Neutrophil (primary cell): Measurements from ENCODE around the gene GSTM4.

Experiments
- H3K27ac ChIP-seq: fragments of 200-600 bp; sonication (generic); 2 replicates; pipeline ENCODE4 v1.5.1; 2016; ENCODE audit warnings: mild to moderate bottlenecking, moderate library complexity
- H3K27me3 ChIP-seq: fragments of 200-600 bp; sonication (generic); 2 replicates; pipeline ENCODE4 v1.6.0; 2016; ENCODE audit warnings: mild to moderate bottlenecking
- H3K36me3 ChIP-seq: fragments of 200-600 bp; sonication (generic); 2 replicates; pipeline ENCODE4 v1.5.1; 2017
- H3K4me1 ChIP-seq, 2 experiments: fragments of 200-600 bp in 1 of 2; sonication (generic) in 1 of 2; 1 replicate in 1 of 2; 2 replicates in 1 of 2; pipeline versions ENCODE4 v1.5.1 to v1.6.1; 2013 to 2016; ENCODE audit warnings: low read depth in 1 of 2, low read length in 1 of 2, mild to moderate bottlenecking in 1 of 2, moderate library complexity in 1 of 2; ENCODE audit not compliant: control insufficient read depth in 1 of 2, insufficient read depth in 1 of 2
- H3K4me3 ChIP-seq, 2 experiments: fragments of 200-600 bp in 1 of 2; sonication (generic) in 1 of 2; 1 replicate in 1 of 2; 2 replicates in 1 of 2; pipeline ENCODE4 v1.5.1; 2013 to 2016; ENCODE audit warnings: low read depth in 1 of 2, low read length in 1 of 2, mild to moderate bottlenecking in 1 of 2, moderate library complexity in 1 of 2
- H3K9me3 ChIP-seq: fragments of 200-600 bp; sonication (generic); 2 replicates; pipeline ENCODE4 v1.5.1; 2016
- CTCF ChIP-seq: fragments of 200-600 bp; sonication (generic); IDR thresholded peaks from 2 replicates; pipeline ENCODE4 v1.5.1; 2016; ENCODE audit warnings: antibody characterized with exemption

Gene GSTM4

DNA sequence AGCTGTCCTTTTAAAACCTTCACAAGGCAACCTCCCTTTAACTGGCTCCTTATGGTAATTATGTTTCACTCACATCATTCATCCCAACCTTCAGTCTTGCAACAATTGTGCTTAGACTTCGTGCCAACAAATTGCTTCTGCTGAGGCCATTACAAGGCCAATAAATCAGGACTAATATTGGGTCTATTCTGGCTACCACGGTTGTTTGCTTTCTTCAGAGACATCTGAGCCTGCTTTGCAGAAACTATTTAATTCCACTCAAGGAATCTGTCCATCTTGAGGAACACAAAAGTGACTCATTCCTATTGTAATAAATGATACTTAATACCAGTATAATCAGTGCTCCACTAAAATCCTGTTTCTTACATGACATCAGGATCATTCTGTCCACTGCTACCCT, 2.6 kb upstream of the GSTM4 start:
- no peak for TF ChIP-seq CTCF
- no peak overlapping the region for H3K4me3 ChIP-seq
- H3K27ac ChIP-seq: no peak overlapping the region
- no peaks in the 10 kb centered on the region for H3K9me3 ChIP-seq
- H3K36me3 ChIP-seq: no peaks in the 10 kb centered on the region
- H3K27me3 ChIP-seq: peaks cover 35% of the 10 kb centered on the region
- H3K4me1 ChIP-seq: peaks cover 6 to 12% of the 10 kb centered on the region in 2 experiments

- no peak for TF ChIP-seq CTCF
- Histone ChIP-seq H3K4me1 (peaks cover 6 to 12% of the 10 kb centered on the region in 2 experiments), H3K27ac (no peak overlapping the region), H3K36me3 (no peaks in the 10 kb centered on the region), H3K27me3 (peaks cover 35% of the 10 kb centered on the region), H3K9me3 (no peaks in the 10 kb centered on the region), H3K4me3 (no peak overlapping the region)
These were observed 1.4 kb upstream of the GSTM4 start for GRCh38 chr1:109654519-109654918.

DNA sequence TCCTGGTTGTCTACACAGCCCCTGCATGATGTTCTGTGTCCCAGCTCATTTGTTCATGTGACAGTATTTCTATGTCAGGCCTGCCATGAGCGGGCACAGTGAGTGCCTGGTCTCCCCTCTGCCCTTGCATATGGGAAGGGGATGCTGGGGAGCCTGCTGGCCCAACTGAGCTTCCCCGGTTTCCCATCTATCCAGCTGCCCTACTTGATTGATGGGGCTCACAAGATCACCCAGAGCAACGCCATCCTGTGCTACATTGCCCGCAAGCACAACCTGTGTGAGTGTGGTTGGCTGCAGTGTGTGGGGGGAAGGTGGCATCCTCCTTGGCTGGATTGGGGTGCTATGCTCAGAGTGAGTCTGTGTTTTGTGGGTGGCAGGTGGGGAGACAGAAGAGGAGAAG, 1.5 kb downstream of the GSTM4 start:
- H3K9me3 ChIP-seq: no peaks in the 10 kb centered on the region
- H3K4me3 ChIP-seq: no peak overlapping the region
- H3K27me3 ChIP-seq: peaks cover 21% of the 10 kb centered on the region
- no peaks in the 10 kb centered on the region for H3K36me3 ChIP-seq
- no peak for TF ChIP-seq CTCF
- H3K27ac ChIP-seq: no peak overlapping the region
- H3K4me1 ChIP-seq: peaks cover 6 to 12% of the 10 kb centered on the region in 2 experiments

- no peak overlapping the region for H3K4me3 ChIP-seq
These were observed 2.1 kb downstream of the GSTM4 start for GRCh38 chr1:109657970-109658369.

DNA sequence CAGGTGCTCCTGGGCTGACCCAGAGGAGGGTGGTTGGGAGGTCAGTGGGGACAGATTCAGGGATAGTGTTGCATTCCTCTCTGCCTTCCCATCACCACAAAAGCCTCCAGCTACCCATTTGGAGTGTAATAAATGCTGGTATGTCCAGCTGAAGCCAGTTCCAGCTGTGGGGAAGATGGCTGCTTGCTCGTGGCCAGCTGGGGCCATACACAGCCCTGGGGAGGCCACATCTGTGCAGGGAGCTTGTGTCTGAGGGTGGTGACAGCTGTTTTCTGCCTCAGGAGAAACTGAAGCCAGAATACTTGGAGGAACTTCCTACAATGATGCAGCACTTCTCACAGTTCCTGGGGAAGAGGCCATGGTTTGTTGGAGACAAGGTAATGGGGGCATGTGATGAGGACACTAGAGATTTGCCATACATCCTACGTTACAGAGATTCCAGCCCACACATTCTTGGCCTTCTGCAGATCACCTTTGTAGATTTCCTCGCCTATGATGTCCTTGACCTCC, 2.7 kb downstream of the GSTM4 start:
- Histone ChIP-seq H3K9me3 (no peaks in the 10 kb centered on the region), H3K4me1 (peaks cover 6 to 12% of the 10 kb centered on the region in 2 experiments), H3K36me3 (no peaks in the 10 kb centered on the region), H3K27me3 (peaks cover 14% of the 10 kb centered on the region), H3K27ac (no peak overlapping the region), H3K4me3 (no peak overlapping the region)
- no peak for TF ChIP-seq CTCF

More at GRCh38 chr1:109657970-109658369, 2.1 kb downstream of the GSTM4 start:
- H3K36me3 ChIP-seq: no peaks in the 10 kb centered on the region
- H3K4me1 ChIP-seq: peaks cover 6 to 12% of the 10 kb centered on the region in 2 experiments
- no peaks in the 10 kb centered on the region for H3K9me3 ChIP-seq
- no peak overlapping the region for H3K27ac ChIP-seq
- H3K27me3 ChIP-seq: peaks cover 19% of the 10 kb centered on the region
- TF ChIP-seq CTCF: no peak

DNA sequence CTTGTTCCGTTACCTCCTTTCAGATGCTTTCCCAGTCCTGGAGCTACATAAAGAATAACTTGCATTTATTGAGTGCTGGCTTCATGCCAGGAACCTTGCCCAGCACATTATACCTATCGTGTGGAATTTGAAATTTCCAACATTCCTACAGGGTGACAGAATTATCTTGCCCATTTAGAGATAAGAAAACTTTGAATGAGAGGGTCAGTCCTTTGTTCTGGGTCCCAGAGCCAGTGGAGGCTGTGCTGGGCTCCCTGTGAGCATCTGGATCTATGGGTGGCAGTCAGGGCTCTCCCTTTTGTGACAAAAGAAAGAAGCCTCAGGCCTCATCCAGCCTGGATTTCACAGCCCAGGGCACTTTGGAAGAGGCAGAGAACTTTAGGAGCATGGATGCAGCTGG, 3.2 kb downstream of the GSTM4 start:
- Histone ChIP-seq H3K27me3 (peaks cover 14% of the 10 kb centered on the region), H3K4me1 (peaks cover 6 to 12% of the 10 kb centered on the region in 2 experiments), H3K36me3 (no peaks in the 10 kb centered on the region), H3K4me3 (no peak overlapping the region), H3K27ac (no peak overlapping the region), H3K9me3 (no peaks in the 10 kb centered on the region)
- TF ChIP-seq CTCF: no peak
